ENCODE measurements around the gene RAD51B. TPM values are rescaled to one million over a fixed set of nuclear protein-coding genes. Genes with fewer than 3 reads are reported as not detected.

The RAD51B gene
- total RNA-seq, 1 experiment from 2014 or later, result 20.0 TPM

DNA sequence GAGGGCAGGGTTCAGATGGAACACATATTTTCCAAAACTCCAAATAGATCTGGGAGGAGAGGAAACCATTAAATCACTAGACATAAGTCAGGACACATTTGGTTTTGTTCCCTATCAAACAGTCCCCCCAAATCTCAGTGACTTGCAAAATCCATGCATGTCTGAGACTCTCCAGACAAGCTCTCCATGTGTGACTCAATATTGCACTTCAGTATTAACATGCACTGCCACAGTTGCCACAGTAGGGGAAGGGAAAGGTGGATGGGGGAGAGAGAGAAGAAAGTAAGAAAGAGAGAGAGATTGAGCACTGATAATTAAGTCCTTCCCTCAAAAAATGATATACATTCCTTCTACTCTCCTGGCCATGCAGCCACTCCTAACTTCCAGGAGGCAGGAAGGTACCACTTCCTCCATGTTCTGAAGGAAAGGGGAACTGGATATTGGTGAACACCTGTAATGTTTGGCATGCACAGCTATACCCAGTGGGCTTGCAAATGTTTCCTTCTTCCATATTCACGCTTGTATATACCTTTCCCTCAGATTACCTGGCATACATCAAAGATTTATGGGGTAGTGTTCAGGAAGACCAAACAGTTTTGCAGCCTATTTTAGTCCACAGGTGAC lies 663.3 kb downstream of the RAD51B start (continued):
- no peak for TF ChIP-seq TCF7L2 (IDR thresholded peaks at IDR 0.05; ENCODE audit: borderline replicate concordance, extremely low read depth, insufficient read depth, insufficient read length)
- TF ChIP-seq, protein P1, sequence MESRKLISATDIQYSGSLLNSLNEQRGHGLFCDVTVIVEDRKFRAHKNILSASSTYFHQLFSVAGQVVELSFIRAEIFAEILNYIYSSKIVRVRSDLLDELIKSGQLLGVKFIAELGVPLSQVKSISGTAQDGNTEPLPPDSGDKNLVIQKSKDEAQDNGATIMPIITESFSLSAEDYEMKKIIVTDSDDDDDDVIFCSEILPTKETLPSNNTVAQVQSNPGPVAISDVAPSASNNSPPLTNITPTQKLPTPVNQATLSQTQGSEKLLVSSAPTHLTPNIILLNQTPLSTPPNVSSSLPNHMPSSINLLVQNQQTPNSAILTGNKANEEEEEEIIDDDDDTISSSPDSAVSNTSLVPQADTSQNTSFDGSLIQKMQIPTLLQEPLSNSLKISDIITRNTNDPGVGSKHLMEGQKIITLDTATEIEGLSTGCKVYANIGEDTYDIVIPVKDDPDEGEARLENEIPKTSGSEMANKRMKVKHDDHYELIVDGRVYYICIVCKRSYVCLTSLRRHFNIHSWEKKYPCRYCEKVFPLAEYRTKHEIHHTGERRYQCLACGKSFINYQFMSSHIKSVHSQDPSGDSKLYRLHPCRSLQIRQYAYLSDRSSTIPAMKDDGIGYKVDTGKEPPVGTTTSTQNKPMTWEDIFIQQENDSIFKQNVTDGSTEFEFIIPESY (IDR thresholded peaks at IDR 0.05; ENCODE audit: extremely low read depth, insufficient replicate concordance, low read length), result no peak
- no peak for TF ChIP-seq POLR2A (IDR thresholded peaks at IDR 0.05; ENCODE audit: borderline replicate concordance, extremely low read depth, insufficient read depth, insufficient read length)
- no peak for TF ChIP-seq REST (IDR thresholded peaks at IDR 0.05; ENCODE audit: low read depth)
- no peak for TF ChIP-seq ZFX (IDR thresholded peaks at IDR 0.05)
- TF ChIP-seq ATF3 (IDR thresholded peaks at IDR 0.05), result no peak

Data from HCT116 (cell line).